HepG2 (cell line): Measurements from ENCODE around the gene ANKS4B.

Experiments
- ARID2 ChIP-seq: sonication (generic); formaldehyde crosslinking; IDR thresholded peaks from 2 replicates; pipeline ENCODE4 v1.8.1; 2022; ENCODE audit warnings: mild to moderate bottlenecking, missing genetic modification reagents, borderline replicate concordance
- EP300 ChIP-seq, 3 experiments: sonication (generic) in 1 of 3; formaldehyde crosslinking in 1 of 3; IDR thresholded peaks; 2 replicates each; pipeline versions ENCODE4 v1.5.1 to v1.6.1; 2011 to 2020; ENCODE audit warnings: low read depth in 2 of 3, low read length in 2 of 3, borderline replicate concordance in 1 of 3, improper control_type of control experiment in 1 of 3, mild to moderate bottlenecking in 1 of 3, missing genetic modification reagents in 1 of 3, moderate library complexity in 1 of 3
- ZFYVE20 ChIP-seq: sonication (generic); formaldehyde crosslinking; IDR thresholded peaks from 2 replicates; pipeline ENCODE4 v1.8.0; 2023; ENCODE audit warnings: low read depth, mild to moderate bottlenecking, moderate library complexity, missing genetic modification reagents, borderline replicate concordance
- TF ChIP-seq, protein P1 (sequence below): sonication (generic); formaldehyde crosslinking; IDR thresholded peaks from 2 replicates; pipeline ENCODE4 v1.8.0; 2022; ENCODE audit warnings: mild to moderate bottlenecking, missing genetic modification reagents; ENCODE audit not compliant: insufficient replicate concordance
- TF ChIP-seq, protein P2 (sequence below): sonication (generic); formaldehyde crosslinking; IDR thresholded peaks from 2 replicates; pipeline ENCODE4 v1.5.0; 2020; ENCODE audit warnings: mild to moderate bottlenecking, missing genetic modification reagents, moderate library complexity

- no peak for TF ChIP-seq EP300 (IDR thresholded peaks at IDR 0.05; ENCODE audit: low read depth in 2 of 2, low read length in 2 of 2)
- TF ChIP-seq EP300 (CRISPR knock-in tag; IDR thresholded peaks at IDR 0.05; ENCODE audit: borderline replicate concordance) = no peak
- TF ChIP-seq, protein P1, sequence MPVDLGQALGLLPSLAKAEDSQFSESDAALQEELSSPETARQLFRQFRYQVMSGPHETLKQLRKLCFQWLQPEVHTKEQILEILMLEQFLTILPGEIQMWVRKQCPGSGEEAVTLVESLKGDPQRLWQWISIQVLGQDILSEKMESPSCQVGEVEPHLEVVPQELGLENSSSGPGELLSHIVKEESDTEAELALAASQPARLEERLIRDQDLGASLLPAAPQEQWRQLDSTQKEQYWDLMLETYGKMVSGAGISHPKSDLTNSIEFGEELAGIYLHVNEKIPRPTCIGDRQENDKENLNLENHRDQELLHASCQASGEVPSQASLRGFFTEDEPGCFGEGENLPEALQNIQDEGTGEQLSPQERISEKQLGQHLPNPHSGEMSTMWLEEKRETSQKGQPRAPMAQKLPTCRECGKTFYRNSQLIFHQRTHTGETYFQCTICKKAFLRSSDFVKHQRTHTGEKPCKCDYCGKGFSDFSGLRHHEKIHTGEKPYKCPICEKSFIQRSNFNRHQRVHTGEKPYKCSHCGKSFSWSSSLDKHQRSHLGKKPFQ (CRISPR knock-in tag) = no peak
- TF ChIP-seq, protein P2, sequence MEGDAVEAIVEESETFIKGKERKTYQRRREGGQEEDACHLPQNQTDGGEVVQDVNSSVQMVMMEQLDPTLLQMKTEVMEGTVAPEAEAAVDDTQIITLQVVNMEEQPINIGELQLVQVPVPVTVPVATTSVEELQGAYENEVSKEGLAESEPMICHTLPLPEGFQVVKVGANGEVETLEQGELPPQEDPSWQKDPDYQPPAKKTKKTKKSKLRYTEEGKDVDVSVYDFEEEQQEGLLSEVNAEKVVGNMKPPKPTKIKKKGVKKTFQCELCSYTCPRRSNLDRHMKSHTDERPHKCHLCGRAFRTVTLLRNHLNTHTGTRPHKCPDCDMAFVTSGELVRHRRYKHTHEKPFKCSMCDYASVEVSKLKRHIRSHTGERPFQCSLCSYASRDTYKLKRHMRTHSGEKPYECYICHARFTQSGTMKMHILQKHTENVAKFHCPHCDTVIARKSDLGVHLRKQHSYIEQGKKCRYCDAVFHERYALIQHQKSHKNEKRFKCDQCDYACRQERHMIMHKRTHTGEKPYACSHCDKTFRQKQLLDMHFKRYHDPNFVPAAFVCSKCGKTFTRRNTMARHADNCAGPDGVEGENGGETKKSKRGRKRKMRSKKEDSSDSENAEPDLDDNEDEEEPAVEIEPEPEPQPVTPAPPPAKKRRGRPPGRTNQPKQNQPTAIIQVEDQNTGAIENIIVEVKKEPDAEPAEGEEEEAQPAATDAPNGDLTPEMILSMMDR = no peak
- TF ChIP-seq ZFYVE20 (CRISPR knock-in tag) = no peak
- no peak for TF ChIP-seq ARID2 (CRISPR knock-in tag)
These were observed 24.9 kb upstream of the ANKS4B start for GRCh38 chr16:21208446-21209230.
